ENCODE measurements around the gene IRAK3. TPM values are rescaled to one million over a fixed set of nuclear protein-coding genes. Genes with fewer than 3 reads are reported as not detected.

IRAK3 gene
- total and polyA plus RNA-seq, 10 donors, result 4.4 to 157 (median 73.5) TPM

- intact Hi-C loops (cut with DNase I; ENCODE audit: low total_unique reads), result loop anchor here (10.0 kb wide), 1 partner anchor 420 kb away; no protein-coding TSS in a partner anchor
- no peaks in the 10 kb centered on the region for H3K27me3 ChIP-seq (replicated peaks in 1 of 7)
- no peak for DNase-seq
- H3K9me3 ChIP-seq, result no peaks in the 10 kb centered on the region
- H3K4me3 ChIP-seq, result no peak overlapping the region
- H3K4me1 ChIP-seq, result peaks cover 4 to 22% (median 8%) of the 10 kb centered on the region in 6 donors
- TF ChIP-seq POLR2AphosphoS5 (IDR thresholded peaks at IDR 0.05) (no peak), CTCF (IDR thresholded peaks at IDR 0.05 in 8 of 11, conservative IDR thresholded peaks at IDR 0.05 in 3 of 11) (no peak), POLR2A (IDR thresholded peaks at IDR 0.05) (no peak)
- no peak overlapping the region for H3K27ac ChIP-seq
- no peaks in the 10 kb centered on the region for H3K36me3 ChIP-seq
- WGBS, 5 donors, result 40 to 66% (median 52%) methylated on average over 2 of the region's 2 CpGs
Measured at GRCh38 chr12:66275040-66275439, 86.0 kb downstream of the IRAK3 start.

GRCh38 chr12:66279123-66279712, 90.2 kb downstream of the IRAK3 start:
- DNase-seq, result no peak
- 38 to 56% (median 49%) methylated on average over 3 of the region's 3 CpGs for whole genome bisulfite sequencing, 5 donors
- H3K36me3 ChIP-seq, result no peaks in the 10 kb centered on the region
- intact Hi-C loops (cut with DNase I; ENCODE audit: low total_unique reads), result loop anchor here (10.0 kb wide), 1 partner anchor 416 kb away; no protein-coding TSS in a partner anchor
- H3K9me3 ChIP-seq, result peaks cover 0 to 6% (median 0%) of the 10 kb centered on the region in 8 donors
- no peak overlapping the region for H3K4me3 ChIP-seq
- H3K4me1 ChIP-seq, result peaks cover 4 to 19% (median 8%) of the 10 kb centered on the region in 6 donors
- H3K27ac ChIP-seq, result no peak overlapping the region
- no peak for TF ChIP-seq POLR2A (IDR thresholded peaks at IDR 0.05)
- TF ChIP-seq CTCF (IDR thresholded peaks at IDR 0.05 in 8 of 11, conservative IDR thresholded peaks at IDR 0.05 in 3 of 11), result peak in 10 of 11 experiments; percentile 34 to 62 (median 58)
- peak in 1 of 3 donors; percentile 54 for TF ChIP-seq POLR2AphosphoS5 (IDR thresholded peaks at IDR 0.05)
- no peaks in the 10 kb centered on the region for H3K27me3 ChIP-seq (replicated peaks in 1 of 7)

- DNase-seq, result no peak
- 26 to 56% (median 38%) methylated on average over 1 of the region's 1 CpG for WGBS, 5 donors
- H3K4me3 ChIP-seq, result no peak overlapping the region
- peaks cover 0 to 6% (median 0%) of the 10 kb centered on the region in 8 donors for H3K9me3 ChIP-seq
- no peak overlapping the region for H3K27ac ChIP-seq
- no peak for TF ChIP-seq POLR2A (IDR thresholded peaks at IDR 0.05)
- peaks cover 4 to 19% (median 8%) of the 10 kb centered on the region in 6 donors for H3K4me1 ChIP-seq
- intact Hi-C loops (cut with DNase I; ENCODE audit: low total_unique reads), result no loop called here
- no peaks in the 10 kb centered on the region for H3K27me3 ChIP-seq (replicated peaks in 1 of 7)
- no peaks in the 10 kb centered on the region for H3K36me3 ChIP-seq
Measured at GRCh38 chr12:66280561-66280960, 91.5 kb downstream of the IRAK3 start.

GRCh38 chr12:66282244-66282643, 93.2 kb downstream of the IRAK3 start:
- WGBS, 5 donors, result 88 to 96% (median 93%) methylated on average over 3 of the region's 3 CpGs
- intact Hi-C loops (cut with DNase I; ENCODE audit: low total_unique reads), result no loop called here

More at GRCh38 chr12:66282244-66282643, 93.2 kb downstream of the IRAK3 start:
- no peak for DNase-seq
- Histone ChIP-seq H3K27ac (no peak overlapping the region), H3K4me1 (peaks cover 4 to 25% (median 8%) of the 10 kb centered on the region in 6 donors), H3K4me3 (no peak overlapping the region), H3K9me3 (peaks cover 0 to 6% (median 0%) of the 10 kb centered on the region in 8 donors), H3K27me3 (replicated peaks in 1 of 7) (no peaks in the 10 kb centered on the region), H3K36me3 (no peaks in the 10 kb centered on the region)
- TF ChIP-seq CTCF (IDR thresholded peaks at IDR 0.05 in 8 of 11, conservative IDR thresholded peaks at IDR 0.05 in 3 of 11) (no peak), POLR2AphosphoS5 (IDR thresholded peaks at IDR 0.05) (no peak), POLR2A (IDR thresholded peaks at IDR 0.05) (no peak)
